ENCODE results near the gene GALNT9. TPM values are rescaled to one million over a fixed set of nuclear protein-coding genes. Genes with fewer than 3 reads are reported as not detected.
A peak's percentile ranks its signal among the peaks of the same experiment; 100 is the strongest.

GALNT9 gene
- total RNA-seq, 6 donors from 2014 or later: 0.26 TPM; not detected in 5

DNA sequence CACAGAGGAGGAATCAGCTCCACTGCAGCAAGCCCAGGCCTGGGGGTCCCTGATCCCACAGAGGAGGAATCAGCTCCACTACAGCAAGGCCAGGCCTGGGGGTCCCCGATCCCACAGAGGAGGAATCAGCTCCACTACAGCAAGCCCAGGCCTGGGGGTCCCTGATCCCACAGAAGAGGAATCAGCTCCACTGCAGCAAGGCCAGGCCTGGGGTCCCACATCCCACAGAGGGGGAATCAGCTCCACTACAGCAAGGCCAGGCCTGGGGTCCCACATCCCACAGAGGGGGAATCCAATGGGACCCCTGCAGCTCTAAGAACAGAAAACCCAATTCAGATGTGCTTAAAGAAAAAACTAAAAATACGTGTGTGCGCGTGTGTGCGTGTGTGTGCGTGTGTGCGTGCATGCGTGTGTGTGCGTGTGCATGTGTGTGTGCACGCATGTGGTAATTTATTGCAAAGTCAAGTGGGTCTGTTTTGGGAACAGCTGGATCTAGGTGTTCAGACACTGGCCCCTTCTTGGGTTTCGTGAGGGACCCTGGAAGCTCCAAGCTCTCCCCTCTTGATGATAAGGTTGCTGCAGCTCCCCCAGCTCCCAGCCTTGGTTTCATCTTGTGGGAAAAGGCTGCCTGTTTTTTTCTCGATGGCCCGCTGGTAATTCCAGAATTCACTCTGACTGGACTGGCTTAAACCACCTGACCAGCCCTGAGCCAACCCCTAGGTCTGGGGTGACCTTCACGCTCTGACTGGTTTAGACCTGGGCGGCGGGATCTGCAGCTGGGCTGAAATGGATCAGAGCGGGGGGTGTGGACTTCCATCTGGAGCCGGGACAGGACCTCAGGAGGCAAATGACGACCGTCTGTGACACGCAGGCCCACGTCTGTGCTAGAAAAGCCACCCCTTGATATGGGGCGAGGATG lies 47.1 kb downstream of the GALNT9 start:
- H3K4me3 ChIP-seq: no peak overlapping the region
- peaks cover 0 to 20% (median 7%) of the 10 kb centered on the region in 4 donors for H3K27me3 ChIP-seq
- TF ChIP-seq POLR2A (IDR thresholded peaks at IDR 0.05): no peak
- no peak for TF ChIP-seq EP300 (IDR thresholded peaks at IDR 0.05)
- TF ChIP-seq, protein P1, sequence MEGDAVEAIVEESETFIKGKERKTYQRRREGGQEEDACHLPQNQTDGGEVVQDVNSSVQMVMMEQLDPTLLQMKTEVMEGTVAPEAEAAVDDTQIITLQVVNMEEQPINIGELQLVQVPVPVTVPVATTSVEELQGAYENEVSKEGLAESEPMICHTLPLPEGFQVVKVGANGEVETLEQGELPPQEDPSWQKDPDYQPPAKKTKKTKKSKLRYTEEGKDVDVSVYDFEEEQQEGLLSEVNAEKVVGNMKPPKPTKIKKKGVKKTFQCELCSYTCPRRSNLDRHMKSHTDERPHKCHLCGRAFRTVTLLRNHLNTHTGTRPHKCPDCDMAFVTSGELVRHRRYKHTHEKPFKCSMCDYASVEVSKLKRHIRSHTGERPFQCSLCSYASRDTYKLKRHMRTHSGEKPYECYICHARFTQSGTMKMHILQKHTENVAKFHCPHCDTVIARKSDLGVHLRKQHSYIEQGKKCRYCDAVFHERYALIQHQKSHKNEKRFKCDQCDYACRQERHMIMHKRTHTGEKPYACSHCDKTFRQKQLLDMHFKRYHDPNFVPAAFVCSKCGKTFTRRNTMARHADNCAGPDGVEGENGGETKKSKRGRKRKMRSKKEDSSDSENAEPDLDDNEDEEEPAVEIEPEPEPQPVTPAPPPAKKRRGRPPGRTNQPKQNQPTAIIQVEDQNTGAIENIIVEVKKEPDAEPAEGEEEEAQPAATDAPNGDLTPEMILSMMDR (IDR thresholded peaks at IDR 0.05): no peak
- DNase-seq (peak in 1 of 2 donors; percentile 21), ATAC-seq (ENCODE audit: low FRiP score in 2 of 2) (no peak)
- no peaks in the 10 kb centered on the region for H3K9me3 ChIP-seq
- 87 to 89% methylated on average over 14 to 22 of the region's 23 CpGs for WGBS, 2 donors
- H3K27ac ChIP-seq: no peak overlapping the region
- H3K36me3 ChIP-seq: no peaks in the 10 kb centered on the region
- H3K4me1 ChIP-seq: peaks cover 5 to 21% (median 7%) of the 10 kb centered on the region in 4 donors

DNA sequence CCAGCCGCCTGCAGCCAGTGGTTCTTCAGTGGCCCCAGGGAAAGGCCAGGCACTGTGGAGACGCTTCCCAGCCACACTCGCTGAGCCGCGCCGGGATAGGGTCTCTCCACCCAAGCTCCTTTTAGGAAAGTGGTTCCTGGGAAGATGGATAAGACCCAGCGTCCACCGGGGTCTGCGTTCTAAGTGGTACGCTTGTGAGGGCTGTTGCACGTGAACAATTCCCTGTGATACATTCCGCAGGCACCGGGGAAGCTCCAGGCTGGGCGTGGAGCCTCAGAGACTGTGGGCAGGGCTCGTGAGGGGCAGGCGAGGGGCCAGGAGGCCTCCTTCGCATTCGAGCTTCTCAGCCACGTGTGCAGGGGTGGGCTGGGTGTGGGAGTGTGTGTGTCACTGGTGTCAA lies 48.4 kb downstream of the GALNT9 start:
- Histone ChIP-seq H3K4me1 (peaks cover 0 to 16% (median 3%) of the 10 kb centered on the region in 4 donors), H3K4me3 (no peak overlapping the region), H3K36me3 (no peaks in the 10 kb centered on the region), H3K9me3 (no peaks in the 10 kb centered on the region), H3K27ac (no peak overlapping the region), H3K27me3 (peaks cover 0 to 22% (median 7%) of the 10 kb centered on the region in 4 donors)
- DNase-seq (peak in 1 of 2 donors; percentile 51), ATAC-seq (ENCODE audit: low FRiP score in 2 of 2) (no peak)
- TF ChIP-seq, protein P1 (IDR thresholded peaks at IDR 0.05): no peak
- no peak for TF ChIP-seq POLR2AphosphoS5 (IDR thresholded peaks at IDR 0.05)
- no peak for TF ChIP-seq POLR2A (IDR thresholded peaks at IDR 0.05)
- no peak for TF ChIP-seq EP300 (IDR thresholded peaks at IDR 0.05)
- WGBS, 2 donors: 64 to 70% methylated on average over 8 to 19 of the region's 19 CpGs

DNA sequence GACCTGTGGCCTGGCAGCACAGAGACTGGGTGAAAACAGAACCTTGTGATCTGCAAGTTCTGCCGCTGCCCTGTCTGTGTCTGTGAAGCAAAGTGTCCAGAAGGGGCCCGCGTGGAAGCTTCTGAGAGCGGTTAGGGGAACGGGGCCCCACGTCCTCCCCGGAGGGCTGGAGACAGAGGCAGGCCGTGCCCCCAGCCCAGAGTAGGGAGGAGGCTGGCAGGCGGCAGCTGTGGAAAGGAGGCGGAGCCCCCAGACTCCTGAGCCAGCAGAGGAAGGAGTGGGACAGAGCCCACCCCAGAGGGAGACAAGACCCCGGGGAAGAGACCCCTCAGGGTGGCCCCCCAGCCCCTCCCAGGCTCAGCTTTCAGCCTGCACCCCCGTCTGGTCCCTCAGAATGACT lies 49.0 kb downstream of the GALNT9 start:
- Histone ChIP-seq H3K9me3 (no peaks in the 10 kb centered on the region), H3K27ac (no peak overlapping the region), H3K36me3 (no peaks in the 10 kb centered on the region), H3K4me3 (no peak overlapping the region), H3K27me3 (peaks cover 0 to 22% (median 5%) of the 10 kb centered on the region in 4 donors), H3K4me1 (peaks cover 0 to 11% (median 0%) of the 10 kb centered on the region in 4 donors)
- TF ChIP-seq POLR2AphosphoS5 (IDR thresholded peaks at IDR 0.05): no peak
- TF ChIP-seq POLR2A (IDR thresholded peaks at IDR 0.05): no peak
- TF ChIP-seq, protein P1 (IDR thresholded peaks at IDR 0.05): no peak
- no peak for TF ChIP-seq EP300 (IDR thresholded peaks at IDR 0.05)
- ATAC-seq (ENCODE audit: low FRiP score in 2 of 2) (no peak), DNase-seq (peak in 1 of 2 donors; percentile 44)
- WGBS, 2 donors: 31 to 42% methylated on average over 10 to 12 of the region's 12 CpGs

DNA sequence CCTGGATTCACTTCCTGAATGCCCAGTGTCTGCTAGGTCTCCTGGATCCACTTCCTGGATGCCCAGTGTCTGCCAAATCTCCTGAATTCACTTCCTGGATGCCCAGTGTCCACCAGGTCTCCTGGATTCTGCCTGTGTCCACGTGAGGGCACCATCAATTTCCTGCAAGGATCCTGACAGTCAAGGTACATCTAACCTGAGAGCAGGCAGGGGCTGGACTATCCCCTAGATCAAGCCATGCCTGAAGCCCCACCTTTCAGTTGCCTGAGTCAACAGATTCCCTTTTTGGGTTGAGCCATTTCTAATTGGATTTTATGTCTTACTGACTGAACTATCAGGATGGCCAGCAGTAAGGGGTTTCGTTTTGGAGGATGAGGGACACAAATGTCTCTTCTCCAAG lies 49.5 kb downstream of the GALNT9 start:
- WGBS, 2 donors: 68 to 83% methylated on average over 1 to 2 of the region's 2 CpGs
- H3K36me3 ChIP-seq: no peaks in the 10 kb centered on the region
- peaks cover 0 to 11% (median 0%) of the 10 kb centered on the region in 4 donors for H3K4me1 ChIP-seq
- H3K27me3 ChIP-seq: peaks cover 0 to 22% (median 5%) of the 10 kb centered on the region in 4 donors
- no peak overlapping the region for H3K4me3 ChIP-seq
- TF ChIP-seq POLR2A (IDR thresholded peaks at IDR 0.05) (no peak), EP300 (IDR thresholded peaks at IDR 0.05) (no peak), POLR2AphosphoS5 (IDR thresholded peaks at IDR 0.05) (no peak)
- TF ChIP-seq, protein P1 (IDR thresholded peaks at IDR 0.05): no peak
- DNase-seq: no peak
- no peak overlapping the region for H3K27ac ChIP-seq
- ATAC-seq (ENCODE audit: low FRiP score in 2 of 2): no peak
- no peaks in the 10 kb centered on the region for H3K9me3 ChIP-seq
